HG03175 (cell line): ENCODE measurements around the gene POU2F1.
A peak's percentile ranks its signal among the peaks of the same experiment; 100 is the strongest.

Experiments used
- ATAC-seq: cut with Tn5 transposase; IDR thresholded peaks from one replicate; pipeline ENCODE4 v1.9.1; 2021; ENCODE audit warnings: mild to moderate bottlenecking, moderate library complexity; ENCODE audit not compliant: unreplicated experiment

The POU2F1 gene

GRCh38 chr1:167438171-167439138 is 217.8 kb downstream of the POU2F1 start:
- ATAC-seq: no peak

DNA sequence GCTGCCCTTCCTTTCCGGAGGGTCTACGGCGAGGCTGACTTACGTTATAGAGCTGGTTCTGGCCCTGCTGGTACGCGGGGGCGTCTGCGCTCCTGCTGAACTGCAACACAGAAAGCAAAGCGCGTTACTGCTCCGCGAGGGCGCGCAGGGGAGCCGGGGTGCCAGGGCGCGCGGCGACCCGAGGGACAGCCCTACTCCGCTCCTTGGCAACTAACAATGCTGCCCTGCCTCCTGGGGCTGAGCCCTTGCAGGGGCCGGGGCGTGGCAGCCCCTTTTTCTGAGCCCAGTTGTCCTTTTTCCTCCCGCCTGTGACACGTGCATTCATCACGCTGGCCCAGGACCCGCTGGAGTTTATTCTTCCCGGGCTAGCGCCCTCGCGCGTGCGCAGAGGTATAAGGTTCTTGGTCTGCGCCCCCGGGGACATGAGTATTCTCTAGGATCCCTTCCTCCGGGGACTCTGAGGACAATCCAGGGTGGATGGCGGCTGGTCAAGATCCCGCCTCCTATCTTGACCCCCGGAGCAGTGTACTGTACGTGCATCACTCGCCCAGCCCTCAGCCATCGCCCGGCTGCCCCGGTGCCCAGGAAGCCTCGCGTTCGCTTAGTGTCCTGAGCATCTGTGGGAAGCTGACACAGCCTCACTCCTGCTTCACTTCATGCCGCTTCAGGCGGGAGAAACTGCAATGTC is 218.8 kb downstream of the POU2F1 start:
- ATAC-seq: peak; percentile 48

- ATAC-seq: no peak
These were observed 219.7 kb downstream of the POU2F1 start for GRCh38 chr1:167440345-167440744.

DNA sequence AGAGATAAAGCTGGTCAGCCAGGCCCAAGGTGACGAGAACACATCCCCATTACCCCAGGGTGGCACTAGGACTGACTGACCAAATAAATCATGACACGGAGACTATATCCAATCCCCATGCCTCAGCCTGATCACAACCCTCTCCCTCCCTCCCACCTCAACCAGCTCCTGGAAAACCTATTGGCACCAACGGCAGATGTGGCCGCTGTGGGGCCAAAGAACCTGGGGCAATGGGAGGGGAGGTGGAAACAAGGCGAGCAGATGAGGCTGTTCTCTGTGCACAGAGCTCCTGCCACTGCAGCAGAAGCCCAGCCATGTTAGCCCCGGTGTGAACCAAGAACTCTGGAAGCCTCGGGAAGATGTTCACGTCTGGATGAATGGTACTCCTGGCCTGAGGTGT is 220.1 kb downstream of the POU2F1 start:
- ATAC-seq: no peak

- ATAC-seq: no peak
These were observed 220.5 kb downstream of the POU2F1 start for GRCh38 chr1:167441222-167441621.

- peak; percentile 82 for ATAC-seq
These were observed 221.6 kb downstream of the POU2F1 start for GRCh38 chr1:167442142-167442848.

- no peak for ATAC-seq
These were observed 222.3 kb downstream of the POU2F1 start for GRCh38 chr1:167442854-167443565.

DNA sequence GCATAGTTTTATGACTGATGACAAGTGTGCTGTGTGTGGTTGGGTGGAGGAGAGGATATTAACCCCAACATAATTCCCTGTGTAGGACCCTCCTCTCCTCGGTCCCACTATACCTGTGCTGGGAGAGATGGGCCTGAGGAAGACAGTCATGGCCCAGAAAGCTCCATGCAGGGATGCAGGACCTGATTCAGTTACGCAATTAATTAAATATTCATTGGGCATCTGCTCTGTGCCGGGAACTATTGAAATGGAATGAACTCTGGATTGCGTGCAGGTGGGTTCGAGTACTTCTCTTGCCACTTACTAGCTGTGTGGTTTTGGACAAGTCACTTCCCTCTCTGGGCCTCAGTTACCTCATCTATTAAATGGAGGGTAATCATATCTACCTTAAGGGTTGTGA is 223.1 kb downstream of the POU2F1 start:
- ATAC-seq: no peak

DNA sequence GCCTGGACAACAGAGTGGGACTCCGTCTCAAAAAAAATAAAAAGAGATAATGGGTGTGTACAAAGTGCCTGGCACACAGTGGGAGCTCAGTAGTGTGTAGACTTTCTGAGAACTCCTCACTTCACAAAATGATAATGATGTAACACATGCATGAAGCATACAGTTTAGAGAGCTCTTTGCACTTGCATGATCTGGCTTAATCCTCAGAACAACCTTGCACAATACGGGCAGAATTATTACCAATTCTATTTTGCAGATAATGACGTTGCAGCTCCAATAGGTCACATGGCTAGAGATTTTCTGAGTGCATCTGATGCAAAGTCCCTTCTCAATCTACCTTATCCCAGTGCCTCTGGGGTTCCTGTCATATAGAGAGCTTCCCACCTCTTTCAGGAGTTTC is 226.3 kb downstream of the POU2F1 start:
- ATAC-seq: no peak

- ATAC-seq: peak; percentile 81
These were observed 226.9 kb downstream of the POU2F1 start for GRCh38 chr1:167447521-167448136.

DNA sequence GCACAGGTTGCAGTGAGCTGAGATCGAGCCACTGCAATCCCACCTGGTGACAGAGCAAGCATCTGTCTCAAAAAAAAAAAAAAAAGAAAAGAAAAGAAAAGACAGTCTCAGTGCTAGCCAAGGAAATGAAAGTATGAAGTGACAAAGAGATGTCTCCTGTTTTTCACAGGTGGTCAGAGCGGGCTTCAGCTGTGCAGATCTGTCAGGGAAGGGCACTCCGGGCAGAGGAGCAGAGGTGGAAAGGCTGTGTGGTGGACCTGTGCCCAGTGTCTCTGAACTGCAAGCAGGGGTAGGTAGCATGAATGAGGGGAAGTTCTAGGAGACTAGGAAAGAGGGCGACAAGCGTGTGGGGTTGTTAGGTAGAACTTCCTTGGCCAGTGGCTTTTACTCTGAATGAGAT is 230.2 kb downstream of the POU2F1 start:
- ATAC-seq: no peak

DNA sequence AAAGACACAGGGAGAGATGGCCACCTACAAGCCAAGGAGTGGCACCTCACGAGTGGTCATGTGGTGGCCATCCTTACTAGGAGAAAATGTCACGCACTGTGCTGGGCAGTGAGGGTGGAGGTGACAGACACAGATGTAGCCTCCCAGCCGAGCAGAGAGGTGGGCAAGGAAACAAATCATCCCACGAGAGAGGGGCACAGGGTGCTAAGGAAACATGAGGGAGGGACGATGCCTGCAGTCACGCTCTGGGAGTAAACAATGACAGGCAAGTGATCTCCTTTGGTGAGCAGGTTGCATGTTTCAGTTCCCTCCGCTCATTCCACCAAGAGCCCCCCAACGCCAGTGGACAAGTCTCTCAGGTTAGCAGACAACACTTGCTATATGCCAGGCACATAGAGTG is 231.8 kb downstream of the POU2F1 start:
- no peak for ATAC-seq

DNA sequence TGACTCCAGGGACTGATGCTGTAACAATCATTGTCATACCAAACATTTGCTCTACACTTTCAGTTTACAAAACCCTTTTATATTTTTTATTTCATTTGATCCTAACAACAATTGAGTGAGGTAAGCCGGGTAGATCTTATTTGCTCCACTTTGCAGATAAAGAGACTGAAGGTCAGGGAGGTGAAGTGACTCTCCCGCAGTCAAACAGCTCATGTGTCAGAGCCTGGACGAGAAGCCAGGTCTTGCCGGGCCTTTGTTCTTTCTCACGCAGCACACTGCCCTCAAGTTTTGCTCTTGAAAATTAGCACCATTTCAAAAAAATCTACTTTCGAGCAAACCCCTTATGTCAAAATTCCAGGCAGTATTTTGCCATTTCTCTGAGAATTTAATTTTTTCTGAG is 232.4 kb downstream of the POU2F1 start:
- no peak for ATAC-seq

DNA sequence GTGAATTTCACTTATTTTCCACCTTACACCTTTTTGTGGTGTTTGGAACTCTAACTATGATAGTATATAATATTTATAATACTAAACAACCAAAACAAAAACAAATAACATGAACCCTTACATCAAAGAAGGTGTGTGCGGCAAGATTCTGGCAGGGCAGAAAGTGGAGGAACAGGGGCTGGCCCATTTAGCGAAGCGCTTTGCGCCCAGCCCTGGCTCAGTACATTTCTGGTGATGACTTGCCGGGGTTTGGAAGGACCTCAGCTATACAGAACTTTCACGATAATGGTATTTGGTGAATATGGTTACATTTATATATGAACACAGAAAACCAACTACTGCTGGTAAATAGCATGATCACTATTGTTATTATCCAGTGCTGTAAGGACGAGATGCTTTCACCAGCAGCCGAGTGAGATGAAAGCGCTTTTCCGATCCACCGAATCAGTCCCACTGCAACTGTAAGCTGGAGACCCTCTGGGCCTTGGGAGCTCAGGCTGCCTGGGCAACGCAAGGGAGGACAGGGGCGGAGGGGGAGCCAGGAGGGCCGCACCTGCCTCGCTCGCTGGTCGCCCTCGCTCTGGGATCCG is 233.7 kb downstream of the POU2F1 start:
- ATAC-seq: no peak

- peak; percentile 67 for ATAC-seq
These were observed 234.5 kb downstream of the POU2F1 start for GRCh38 chr1:167454894-167455785.

DNA sequence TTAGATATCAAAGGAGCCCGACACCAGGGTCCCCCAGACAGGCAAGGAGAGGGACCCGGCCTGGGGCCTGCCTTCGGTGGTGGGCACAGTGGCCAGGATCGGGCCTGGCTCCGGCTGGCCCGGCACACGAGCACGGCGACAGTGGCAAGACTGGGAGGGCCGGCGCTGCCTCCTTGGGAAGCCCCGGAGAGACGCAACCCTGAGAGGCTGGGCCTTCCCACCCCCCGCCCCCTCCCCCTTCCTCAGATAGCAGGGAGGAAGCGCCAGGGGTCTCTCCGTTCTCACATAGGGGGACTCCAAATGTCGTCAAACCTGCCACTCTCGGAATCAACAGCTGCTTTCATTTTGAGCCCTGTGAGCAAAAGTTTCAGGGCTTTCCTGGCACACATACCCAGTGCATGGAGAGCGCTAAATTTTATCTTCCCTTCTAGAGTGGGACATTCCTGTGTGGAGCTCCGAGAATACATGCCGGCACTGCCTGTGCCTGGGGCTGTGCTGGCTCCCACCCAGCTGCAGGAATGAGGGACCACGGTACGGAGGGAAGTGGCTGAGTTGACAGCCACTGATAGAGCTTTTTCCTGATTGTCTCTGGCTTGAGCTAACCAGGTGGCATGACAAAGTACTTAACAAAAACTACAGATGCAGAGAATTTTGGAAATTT is 235.2 kb downstream of the POU2F1 start:
- peak; percentile 31 for ATAC-seq

DNA sequence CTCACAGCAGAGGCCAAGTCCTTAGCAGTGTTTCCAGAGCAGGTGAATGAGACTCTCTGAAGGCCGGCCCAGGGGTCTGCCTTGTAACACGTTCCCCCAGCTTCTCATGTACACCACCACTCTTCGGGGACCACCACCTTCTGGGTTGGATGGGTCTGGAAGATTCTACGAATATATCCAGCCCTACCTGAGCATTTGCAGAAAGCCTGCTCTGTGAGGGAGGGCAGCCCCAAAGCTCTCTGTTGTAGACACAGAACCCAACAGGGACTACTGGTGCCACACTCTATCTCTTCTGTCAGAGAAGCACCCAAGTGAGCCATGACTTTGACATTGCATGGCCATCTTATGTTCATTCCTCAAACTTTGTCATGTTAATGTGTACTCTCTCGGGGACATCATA is 235.8 kb downstream of the POU2F1 start:
- no peak for ATAC-seq

DNA sequence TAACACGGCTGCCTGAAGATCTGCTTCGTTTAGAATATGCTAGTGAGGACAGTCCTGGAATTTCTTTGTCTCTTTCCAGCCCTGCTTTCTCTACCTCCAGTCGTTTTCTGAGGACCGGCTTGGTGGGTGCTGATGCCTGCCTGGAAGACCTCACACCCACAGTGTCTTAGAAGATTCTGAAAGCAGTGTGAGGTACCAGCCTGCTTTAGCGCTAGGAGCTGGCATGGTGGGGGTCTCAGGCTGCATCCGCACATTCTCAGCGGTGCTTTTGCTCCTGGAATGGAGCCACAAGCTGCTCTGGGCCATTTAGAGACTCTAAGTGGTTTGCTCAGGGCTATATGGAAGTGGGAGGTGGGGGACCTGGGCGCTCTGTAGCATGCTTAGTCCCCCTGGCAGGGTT is 236.2 kb downstream of the POU2F1 start:
- no peak for ATAC-seq
